Measurements from ENCODE around the gene NMT1.

GRCh38 chr17:45061606-45062205, 589 bp downstream of the NMT1 start:
- TF ChIP-seq CTCF (IDR thresholded peaks at IDR 0.05): no peak
- no peak for TF ChIP-seq POLR2A (IDR thresholded peaks at IDR 0.05)
- no peak for TF ChIP-seq EP300 (IDR thresholded peaks at IDR 0.05)

Data from upper lobe of left lung (tissue), 4 donors.